DMS53 treated with DMSO at 0.1 percent for 48 hours (cell line): Measurements from ENCODE around the gene RGP1.

Experiments
- DNase-seq: peaks from one replicate; lab custom pipeline; 2025; ENCODE audit not compliant: unreplicated experiment; lab: John Stamatoyannopoulos, UW

Gene RGP1, protein sequence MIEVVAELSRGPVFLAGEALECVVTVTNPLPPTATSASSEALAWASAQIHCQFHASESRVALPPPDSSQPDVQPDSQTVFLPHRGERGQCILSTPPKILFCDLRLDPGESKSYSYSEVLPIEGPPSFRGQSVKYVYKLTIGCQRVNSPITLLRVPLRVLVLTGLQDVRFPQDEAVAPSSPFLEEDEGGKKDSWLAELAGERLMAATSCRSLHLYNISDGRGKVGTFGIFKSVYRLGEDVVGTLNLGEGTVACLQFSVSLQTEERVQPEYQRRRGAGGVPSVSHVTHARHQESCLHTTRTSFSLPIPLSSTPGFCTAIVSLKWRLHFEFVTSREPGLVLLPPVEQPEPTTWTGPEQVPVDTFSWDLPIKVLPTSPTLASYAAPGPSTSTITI

DNA sequence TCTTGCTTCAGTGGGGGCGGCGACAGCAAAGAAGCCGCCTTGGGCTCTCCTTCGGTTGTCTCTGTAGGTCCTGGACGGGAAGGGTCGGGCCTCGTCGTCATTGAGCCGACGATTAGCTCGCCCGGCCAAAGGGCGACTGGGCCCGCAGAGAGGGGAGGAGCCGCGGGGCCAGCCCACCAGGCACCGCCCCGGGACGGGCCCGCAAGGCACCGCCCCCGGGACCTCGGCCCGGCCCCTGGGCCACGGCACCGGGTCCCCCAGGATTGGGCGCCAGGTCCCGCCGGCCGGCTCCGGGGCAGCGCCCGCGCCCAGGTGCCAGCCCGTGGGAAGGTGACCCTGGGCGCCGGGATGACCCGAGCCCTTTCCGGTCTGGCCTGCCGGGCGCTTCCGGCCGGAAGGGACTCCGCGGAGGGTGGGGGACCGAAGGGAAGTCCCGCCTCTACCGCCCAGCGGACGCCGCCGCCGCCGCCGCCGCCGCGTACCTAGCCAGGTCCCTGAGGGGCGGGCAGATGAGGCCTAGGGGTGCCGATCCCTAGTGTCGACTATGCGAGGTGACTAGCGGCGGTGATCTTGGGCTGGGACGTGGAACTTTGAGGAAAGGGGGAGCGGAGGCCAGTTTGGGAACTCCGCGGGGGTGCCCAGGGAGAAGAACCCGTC, at the start of gene RGP1, which contains the start of gene GBA2:
Gene RGP1 (plus strand): TSS at position 430 of the 657 bp plus-strand sequence. CDS start 469 bp downstream, outside the sequence.
Gene GBA2 (minus strand): TSS at position 371 of the 657 bp plus-strand sequence. CDS start 524 bp downstream, outside the sequence.
- DNase-seq, result peak; percentile 54

DNA sequence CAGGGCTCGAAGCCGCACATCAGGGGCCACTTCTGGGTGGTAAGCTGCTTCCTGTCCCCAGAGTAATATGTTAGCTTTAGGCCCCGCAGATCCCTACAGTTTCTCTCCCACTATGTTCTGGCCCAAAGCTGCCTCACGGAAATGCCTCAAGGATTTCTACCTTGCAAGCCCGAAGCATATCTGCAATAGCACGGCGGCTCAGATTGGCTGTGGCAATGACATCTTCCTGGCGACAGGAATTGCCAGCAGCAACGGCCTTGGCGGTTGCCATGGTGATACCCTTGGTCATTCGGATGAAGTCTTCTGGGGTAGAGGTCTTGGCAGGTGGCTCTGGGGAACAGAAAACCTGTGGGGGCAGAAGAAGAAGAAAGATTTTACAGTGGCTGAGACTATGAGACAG, 49.1 kb upstream of the RGP1 start:
- DNase-seq, result no peak

DNA sequence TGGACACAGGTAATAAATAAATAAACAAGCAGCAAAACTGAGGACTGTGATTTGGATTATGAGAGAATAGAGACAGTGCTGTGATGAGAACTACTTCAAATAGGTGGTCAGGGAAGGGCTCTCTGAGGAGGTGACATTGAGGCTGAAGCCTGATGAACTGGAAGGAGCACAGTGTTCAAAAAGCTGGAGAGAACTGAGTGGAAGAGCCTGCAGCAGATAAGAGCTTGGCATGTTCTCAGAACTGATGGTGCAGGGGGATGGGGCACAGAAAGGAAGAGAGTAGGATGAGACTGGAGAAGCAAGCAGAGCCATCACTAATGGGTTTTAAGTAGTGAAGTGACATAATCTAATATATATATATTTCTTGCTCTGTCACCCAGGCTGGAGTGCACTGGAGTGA, 48.1 kb upstream of the RGP1 start:
- DNase-seq, result no peak

DNA sequence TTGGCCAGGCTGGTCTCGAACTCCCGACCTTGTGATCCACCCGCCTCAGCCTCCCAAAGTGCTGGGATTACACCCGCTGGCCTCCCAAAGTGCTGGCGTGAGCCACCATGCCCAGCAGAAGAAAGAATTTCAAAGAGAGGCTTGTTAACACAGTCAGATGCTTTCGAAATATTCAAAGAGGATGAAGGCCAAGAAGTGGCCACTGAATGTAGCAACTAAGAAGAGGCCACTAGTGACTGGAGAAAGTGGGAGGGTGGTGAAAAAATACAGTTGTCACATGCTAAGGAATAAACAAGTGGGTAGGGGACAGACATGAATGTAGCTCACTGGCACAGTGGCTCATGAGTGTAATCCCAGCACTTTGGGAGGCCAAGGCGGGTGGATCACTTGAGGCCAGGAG, 46.4 kb upstream of the RGP1 start:
- no peak for DNase-seq

DNA sequence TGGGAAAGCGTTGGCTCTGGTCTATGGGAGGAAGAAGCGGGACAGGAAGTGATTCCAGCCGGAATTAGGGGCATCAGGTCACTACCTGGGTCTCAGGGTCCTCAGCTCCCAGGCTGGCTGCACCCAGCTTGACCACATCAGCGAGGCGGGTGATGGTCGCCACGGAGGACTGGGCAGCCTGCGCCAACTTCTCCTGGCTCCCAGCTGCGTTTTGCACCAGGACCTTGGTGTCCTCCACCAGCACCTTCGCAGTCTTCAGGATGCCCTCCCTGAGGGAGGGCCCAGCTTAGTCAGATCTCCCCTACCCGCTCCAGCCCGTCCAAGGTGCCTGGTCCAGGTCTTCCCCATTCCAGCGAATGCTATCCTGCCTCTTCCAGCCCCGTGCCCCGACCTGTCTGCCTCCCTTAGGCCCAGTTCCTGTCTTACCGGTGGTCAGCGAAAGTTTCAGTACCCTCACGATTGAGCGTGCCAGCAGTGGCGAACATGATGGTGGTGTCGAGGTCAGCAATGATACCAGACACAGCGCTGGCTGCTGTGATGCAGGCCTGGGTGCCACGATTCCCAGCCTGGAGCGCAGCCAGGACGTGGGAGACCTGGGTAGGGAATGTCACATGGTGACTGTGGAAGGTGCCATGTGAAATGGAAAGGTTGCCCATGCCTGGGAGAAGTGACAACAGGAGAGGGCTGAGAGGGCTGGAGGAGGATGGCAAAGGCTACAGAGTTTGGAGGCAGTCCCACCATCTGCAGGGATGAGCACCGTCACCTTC, 45.0 kb upstream of the RGP1 start:
- no peak for DNase-seq

GRCh38 chr9:35705372-35705771, 43.7 kb upstream of the RGP1 start:
- DNase-seq, result no peak

DNA sequence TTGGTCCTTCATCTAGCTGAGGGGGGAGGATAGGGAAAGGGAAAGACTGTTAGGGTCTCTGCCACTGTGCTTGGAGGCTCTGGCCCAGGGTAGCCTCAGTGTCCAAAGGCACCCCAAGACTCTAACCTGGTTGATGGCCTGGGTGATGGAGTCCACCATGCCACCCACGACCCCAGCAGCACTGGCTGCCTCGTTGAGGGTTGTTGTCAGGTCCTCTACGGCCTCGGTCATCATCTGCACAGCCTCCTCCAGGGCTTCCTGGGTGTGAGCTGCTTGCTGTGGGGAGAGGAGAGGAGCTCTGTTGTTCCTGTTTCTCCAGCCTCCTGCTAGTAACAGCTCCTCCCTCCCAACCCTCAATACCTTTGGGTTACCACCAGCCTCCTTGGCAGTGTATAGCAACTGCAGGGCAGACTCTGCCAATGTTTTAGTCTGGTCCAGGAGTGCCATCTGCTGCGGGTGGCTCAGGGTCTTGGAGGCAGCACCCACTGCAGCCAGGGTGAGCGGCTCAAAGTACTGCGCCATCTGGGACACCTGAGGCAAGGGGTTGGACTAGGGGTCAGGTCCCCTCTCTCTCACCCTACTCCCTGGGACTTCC, 43.2 kb upstream of the RGP1 start:
- DNase-seq, result no peak

- DNase-seq, result no peak
Measured at GRCh38 chr9:35706951-35707350, 42.1 kb upstream of the RGP1 start.

DNA sequence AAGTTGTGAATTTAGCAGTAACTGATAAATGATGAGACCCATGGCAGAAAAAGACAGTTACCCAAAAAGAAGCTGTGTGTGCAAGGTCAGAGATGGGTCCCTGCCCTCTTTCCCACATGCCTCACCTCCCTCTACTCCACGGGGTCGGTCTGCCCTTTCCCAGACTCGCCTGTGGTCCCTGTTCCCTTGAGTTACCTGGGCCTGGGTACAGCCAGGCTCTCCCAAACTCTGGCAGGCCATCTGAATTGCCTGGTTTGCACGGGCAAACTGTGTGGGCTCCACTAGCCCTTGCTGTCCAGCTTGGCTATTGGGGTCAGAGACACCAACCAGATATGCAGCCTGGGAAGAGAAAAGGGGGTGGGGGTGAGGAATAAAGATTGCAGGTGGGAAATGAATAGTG, 40.9 kb upstream of the RGP1 start:
- no peak for DNase-seq

DNA sequence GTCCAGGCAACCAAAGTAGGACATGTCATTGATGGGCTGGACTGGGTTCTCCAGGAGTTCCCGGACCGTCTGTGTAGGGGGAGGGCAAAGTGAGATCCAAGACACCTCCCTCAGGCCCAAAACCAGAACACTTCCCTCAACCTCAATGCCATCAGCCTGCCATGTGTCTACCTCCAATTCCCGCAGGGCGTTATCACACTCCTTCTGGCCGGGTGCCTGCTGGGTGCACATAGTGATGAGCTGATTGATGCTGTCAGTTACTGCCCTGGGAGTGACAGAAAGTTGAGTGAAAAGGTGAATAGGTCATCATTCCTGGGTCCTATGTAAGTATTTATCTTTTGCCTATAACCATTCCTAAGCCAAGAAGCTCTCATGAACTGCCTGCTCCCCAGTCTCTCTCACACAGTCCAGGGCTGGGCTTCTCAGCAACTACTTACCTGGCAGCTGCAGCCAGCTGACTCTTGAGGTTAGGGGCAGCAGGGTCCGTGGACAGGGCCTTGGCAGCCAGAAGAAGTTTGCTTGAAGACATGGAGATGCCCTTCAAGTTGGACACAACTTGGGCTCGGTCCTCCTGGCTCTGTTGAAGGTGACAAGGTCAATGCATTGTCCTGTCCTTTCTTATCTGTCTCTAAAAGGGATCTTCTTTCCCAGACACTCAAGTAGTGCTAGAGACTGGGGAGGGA, 38.1 kb upstream of the RGP1 start:
- DNase-seq, result no peak

- no peak for DNase-seq
Measured at GRCh38 chr9:35711501-35712428, 37.3 kb upstream of the RGP1 start.

DNA sequence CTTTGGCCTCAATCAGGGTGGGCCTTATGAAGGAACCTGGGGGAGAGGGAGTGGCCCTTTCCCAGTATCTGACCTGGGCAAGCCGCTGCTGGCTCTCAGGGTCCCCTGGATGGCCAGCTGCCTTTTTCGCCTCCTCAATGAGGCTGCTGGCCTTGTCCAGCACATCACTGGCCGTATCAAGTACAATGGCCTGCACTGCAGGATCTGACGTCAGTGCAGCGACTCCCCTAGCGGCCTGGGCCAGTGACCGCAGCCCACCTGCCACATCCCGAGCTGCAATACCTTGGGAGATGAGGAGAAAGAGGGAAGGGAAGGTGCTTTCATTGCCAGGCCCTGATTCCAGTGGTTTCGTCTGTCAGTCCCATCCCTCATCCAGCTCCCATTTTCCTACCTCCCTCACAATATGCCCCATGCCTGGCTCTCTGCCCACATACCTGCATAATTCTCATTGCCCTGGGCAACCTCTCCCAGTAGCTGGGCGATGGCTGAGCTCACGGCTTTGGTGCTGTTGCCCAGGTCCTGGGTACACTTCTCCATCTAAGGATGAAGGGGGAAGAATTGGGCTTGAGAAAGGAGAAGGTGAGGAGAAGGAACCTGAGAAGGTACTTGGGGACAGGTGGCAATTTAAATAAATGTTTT, 36.2 kb upstream of the RGP1 start:
- no peak for DNase-seq

DNA sequence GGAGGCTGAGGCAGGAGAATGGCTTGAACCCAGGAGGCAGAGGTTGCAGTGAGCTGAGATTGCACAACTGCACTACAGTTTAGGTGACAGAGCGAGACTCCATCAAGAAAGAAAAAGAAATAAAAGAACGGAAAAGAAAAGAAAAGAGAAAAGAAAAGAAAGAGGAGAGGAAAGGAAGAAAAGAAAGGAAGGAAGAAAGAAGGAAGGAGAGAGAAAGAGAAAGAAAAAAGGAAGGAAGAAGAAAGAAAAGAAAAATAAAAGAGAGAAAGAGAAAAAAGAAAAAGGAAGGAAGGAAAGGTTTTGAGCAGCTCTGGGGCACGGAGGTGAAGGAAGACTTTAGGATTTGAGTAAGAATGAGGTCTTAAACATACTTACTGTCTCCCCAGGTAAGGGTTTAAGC, 35.5 kb upstream of the RGP1 start:
- no peak for DNase-seq

DNA sequence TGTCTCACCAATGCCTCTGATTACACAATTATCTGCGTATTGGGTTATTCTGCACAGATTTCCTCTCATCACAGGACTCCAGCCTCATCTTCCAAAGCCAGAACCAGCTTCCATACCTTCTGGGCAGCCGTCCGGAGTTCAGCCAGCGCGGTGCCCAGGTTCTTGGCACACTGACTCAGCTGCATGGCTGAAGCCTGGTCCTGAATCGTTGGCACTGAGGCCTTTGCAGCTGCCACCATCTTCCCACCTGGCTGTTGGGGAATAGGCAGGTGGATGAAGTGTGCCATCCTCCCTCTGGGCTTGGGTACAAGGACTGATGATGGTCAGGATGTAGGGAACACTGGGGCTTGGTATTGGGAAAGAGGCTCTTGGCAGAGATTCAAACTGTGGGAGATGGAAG, 35.0 kb upstream of the RGP1 start:
- no peak for DNase-seq

- no peak for DNase-seq
Measured at GRCh38 chr9:35714579-35715252, 34.4 kb upstream of the RGP1 start.

- no peak for DNase-seq
Measured at GRCh38 chr9:35716230-35716629, 32.9 kb upstream of the RGP1 start.

DNA sequence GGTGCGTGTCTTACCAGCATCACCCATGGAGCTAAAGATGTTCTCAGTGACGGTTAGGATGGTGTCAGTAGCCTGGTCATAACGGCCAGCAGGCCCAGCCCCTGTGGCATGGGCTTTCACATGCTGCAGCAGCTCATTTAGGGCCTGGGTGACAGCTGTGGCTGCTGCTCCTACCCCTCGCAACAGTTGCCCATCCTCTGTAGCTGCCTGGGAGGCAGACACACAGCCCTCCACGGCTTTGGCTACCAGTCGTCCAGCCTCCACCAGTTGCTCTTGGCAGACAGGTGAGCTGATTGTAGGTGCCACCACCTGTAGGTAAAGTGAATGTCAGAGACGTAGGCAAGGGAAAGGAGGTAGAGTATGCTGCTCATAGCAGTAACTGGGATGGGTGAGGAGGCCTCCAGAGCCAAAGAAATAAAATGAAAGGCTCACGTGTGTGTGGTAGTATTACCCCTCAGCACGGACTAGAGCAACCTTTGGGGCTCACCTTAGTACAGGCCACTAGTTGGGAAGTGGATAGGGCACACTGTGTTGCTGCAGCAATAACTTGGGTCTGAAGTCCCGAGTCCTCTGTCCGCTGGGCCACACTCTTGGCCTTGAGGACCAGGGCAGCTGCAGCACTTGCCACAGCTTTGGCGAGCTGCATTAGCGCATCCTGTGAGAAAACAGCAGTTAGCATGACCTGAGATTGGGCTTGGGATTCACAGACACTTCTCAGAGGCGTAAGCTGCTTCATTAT, 31.8 kb upstream of the RGP1 start:
- no peak for DNase-seq
